ENCODE data around the gene ANKRD11.
A peak's percentile ranks its signal among the peaks of the same experiment; 100 is the strongest.
"Not testable (repeated sequence)": the region's sequence is repeated elsewhere in the genome, so short reads cannot be mapped to it uniquely, and the experiment has no call there.

The ANKRD11 gene

GRCh38 chr16:89366561-89367537 lies 123.5 kb downstream of the ANKRD11 start:
- no peak for DNase-seq (ENCODE audit: low read depth in 2 of 2)

DNA sequence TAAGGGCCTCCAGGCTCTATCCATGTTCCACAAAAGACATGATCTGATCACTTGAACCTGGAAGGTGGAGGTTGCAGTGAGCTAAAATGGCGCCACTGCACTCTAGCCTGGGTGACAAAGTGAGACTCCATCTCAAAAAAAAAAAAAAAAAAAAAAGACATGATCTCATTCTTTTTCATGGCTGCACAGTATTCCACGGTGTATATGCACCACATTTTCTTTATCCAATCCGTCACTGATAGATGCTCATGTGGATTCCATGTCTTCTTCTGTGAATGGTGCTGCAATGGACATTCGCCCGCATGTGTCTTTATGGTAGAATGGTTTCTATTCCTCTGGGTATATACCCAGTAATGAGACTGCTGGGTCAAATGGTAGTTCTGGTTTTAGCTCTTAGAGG lies 124.4 kb downstream of the ANKRD11 start:
- no peak for DNase-seq (ENCODE audit: low read depth in 2 of 2)

DNA sequence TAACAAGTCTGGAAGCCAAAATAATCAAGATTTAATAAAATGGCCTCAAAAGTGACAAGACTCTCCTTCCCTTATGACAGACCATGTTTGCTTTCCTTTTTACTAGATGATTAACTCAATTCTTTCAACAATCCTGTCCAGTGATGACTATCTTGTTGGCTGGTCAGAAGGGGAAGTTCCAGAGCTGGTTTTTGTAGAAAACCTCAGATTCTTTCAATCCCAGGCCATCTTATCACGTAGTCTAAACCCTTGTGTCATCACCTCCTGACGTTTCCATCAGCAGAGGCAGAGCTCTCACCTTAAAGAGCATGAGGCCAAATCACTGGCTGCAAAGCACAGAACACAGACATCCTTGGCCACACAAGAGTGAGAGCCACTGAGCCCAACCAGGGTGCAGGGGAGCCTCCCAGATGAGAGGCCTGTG lies 125.3 kb downstream of the ANKRD11 start:
- no peak for DNase-seq (ENCODE audit: low read depth in 2 of 2)

GRCh38 chr16:89364606-89365005 lies 125.8 kb downstream of the ANKRD11 start:
- DNase-seq (ENCODE audit: low read depth in 2 of 2): no peak

GRCh38 chr16:89363621-89364393 lies 126.6 kb downstream of the ANKRD11 start:
- no peak for DNase-seq (ENCODE audit: low read depth in 2 of 2)

- DNase-seq (ENCODE audit: low read depth in 2 of 2): not testable (repeated sequence)
These were observed 127.7 kb downstream of the ANKRD11 start for GRCh38 chr16:89362540-89363223.

GRCh38 chr16:89361751-89362539 lies 128.4 kb downstream of the ANKRD11 start:
- DNase-seq (ENCODE audit: low read depth in 2 of 2): no peak

DNA sequence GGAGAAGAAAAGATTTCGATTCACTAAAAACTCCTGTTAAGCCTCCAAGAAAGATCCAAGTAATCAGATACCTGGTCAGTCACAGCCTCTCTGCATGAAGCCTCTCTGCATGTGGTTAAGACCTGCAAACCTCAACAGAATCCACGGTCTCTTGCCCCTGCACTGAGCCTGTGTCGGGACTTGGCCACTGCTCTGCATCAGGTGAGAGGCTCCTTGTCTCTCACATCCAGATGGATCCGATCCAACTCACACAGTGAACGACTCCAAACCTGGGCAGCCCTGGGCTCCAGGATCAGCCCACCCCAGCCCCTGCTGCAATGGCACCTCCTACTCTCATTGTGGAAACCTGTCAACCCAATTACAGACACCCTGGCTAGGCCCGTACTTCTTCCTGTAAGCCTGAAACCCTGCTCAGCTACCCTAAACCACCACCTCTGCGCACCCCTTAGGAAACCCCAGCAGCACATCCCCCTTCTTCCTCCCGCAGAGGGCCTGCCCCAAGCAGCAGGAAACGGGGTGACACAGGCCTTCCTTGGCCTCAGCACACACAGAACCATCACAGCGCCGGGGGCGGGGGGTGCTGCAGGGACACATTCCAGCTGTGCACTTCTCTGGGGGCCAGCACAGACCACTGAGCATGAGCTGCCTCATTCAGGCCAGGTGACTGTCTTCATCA lies 129.5 kb downstream of the ANKRD11 start:
- peak; percentile 76 to 83 for DNase-seq (ENCODE audit: low read depth in 2 of 2)

GRCh38 chr16:89359264-89360147 lies 130.9 kb downstream of the ANKRD11 start:
- DNase-seq (ENCODE audit: low read depth in 2 of 2): no peak

GRCh38 chr16:89358030-89359005 lies 132.0 kb downstream of the ANKRD11 start:
- no peak for DNase-seq (ENCODE audit: low read depth in 2 of 2)

GRCh38 chr16:89357055-89357816 lies 133.1 kb downstream of the ANKRD11 start:
- DNase-seq (ENCODE audit: low read depth in 2 of 2): peak in 1 of 2 donors; percentile 65

DNA sequence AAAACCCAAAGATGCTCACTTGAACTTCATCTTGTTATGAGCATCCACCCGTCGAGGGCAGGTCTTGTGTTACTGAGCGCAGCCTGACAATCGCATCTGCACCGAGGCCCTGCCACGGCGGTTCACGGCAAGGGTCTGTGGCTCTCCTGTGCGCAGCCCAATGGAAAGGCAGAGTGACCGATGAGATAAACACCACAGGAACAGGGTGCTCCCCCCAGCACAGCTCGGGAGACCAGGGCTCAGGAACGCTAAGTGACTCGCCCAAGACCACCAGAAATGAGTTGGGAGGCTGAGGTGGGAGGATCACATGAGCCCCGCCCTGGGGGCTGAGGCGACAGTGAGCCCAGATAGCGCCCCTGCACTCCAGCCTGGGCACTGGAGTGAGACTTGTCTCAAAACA lies 134.7 kb downstream of the ANKRD11 start:
- DNase-seq (ENCODE audit: low read depth in 2 of 2): no peak

GRCh38 chr16:89355007-89355406 lies 135.4 kb downstream of the ANKRD11 start:
- DNase-seq (ENCODE audit: low read depth in 2 of 2): no peak

GRCh38 chr16:89354325-89354724 lies 136.0 kb downstream of the ANKRD11 start:
- no peak for DNase-seq (ENCODE audit: low read depth in 2 of 2)

DNA sequence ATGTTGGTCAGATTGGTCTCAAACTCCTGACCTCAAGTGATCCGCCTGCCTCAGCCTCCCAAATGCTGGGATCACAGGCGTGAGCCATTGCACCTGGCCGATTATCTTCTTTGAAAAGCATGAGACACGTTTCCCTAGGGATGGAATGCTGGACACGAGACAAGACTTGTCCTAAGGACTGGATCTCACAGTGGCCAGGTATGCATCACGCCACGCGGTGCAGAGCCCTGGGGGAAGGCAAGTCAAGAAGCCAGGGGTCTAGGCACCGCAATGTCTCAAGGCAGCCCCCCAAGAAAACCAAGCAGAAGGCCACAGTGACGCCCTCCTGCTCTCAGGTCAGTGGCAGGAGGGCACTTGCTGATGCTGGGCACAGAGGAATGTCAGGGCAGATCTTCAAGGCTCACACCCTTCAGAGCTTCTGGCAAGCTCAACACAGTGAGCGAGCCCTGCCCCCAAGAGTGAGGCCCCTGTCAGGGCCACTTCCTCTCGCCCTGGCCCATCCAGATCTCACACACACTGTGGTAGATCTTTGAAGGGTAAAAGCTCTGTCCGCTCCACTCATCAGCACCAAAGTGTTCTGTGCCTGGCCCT lies 138.2 kb downstream of the ANKRD11 start:
- no peak for DNase-seq (ENCODE audit: low read depth in 2 of 2)

GRCh38 chr16:89351645-89352044 lies 138.7 kb downstream of the ANKRD11 start:
- no peak for DNase-seq (ENCODE audit: low read depth in 2 of 2)

DNA sequence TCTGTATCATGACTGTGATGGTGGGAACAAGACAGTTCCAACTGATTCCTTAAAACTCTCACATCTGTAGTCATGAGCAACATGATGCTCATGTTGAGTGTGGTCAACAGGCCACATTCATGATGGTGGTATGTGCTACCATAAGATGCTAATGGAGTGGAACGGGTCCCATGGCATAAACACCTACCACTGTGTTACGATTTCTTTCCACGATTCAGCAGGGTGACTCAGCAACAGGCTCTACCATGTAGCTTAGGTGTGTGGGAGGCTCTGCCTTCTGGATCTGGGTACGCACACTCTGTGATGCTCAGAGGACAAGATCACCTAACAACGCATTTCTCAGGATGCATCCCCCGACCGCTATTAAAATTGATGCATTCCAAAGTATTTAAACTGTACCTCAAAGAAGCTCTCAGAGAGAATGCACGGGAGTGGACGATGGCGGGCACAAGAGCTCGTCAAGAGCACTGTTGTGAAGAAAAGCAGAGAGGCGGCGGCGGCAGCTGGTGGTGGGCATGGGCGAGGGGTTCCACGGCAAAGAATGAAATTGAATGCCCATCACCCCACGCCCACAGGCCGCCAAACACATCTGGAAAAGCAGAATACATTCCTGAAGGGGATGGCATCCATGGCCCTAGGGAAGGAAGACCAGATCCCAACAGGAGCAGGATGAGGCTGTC lies 139.5 kb downstream of the ANKRD11 start:
- peak in 1 of 2 donors; percentile 45 for DNase-seq (ENCODE audit: low read depth in 2 of 2)

Measured in stimulated activated CD8-positive, alpha-beta memory T cell treated with anti-CD3 and anti-CD28 coated beads, Interleukin-15, amount 100 ng/mL, for 48 hours (primary cell).